Activated CD4-positive, alpha-beta T cell treated with anti-CD3 and anti-CD28 coated beads, Interleukin-2, amount 50 U/mL, for 16 hours (primary cell): ENCODE data around the gene SYTL1.

Source experiments
- DNase-seq: peaks from one replicate; pipeline ENCODE4 v3.0.0-alpha.2; 2020

Gene SYTL1

GRCh38 chr1:27348861-27349783, 7.3 kb downstream of the SYTL1 start:
- no peak for DNase-seq

- DNase-seq: no peak
Observed at GRCh38 chr1:27349784-27350662, 8.2 kb downstream of the SYTL1 start.

- no peak for DNase-seq
Observed at GRCh38 chr1:27350663-27351540, 9.1 kb downstream of the SYTL1 start.

- no peak for DNase-seq
Observed at GRCh38 chr1:27351541-27352107, 9.8 kb downstream of the SYTL1 start.

DNA sequence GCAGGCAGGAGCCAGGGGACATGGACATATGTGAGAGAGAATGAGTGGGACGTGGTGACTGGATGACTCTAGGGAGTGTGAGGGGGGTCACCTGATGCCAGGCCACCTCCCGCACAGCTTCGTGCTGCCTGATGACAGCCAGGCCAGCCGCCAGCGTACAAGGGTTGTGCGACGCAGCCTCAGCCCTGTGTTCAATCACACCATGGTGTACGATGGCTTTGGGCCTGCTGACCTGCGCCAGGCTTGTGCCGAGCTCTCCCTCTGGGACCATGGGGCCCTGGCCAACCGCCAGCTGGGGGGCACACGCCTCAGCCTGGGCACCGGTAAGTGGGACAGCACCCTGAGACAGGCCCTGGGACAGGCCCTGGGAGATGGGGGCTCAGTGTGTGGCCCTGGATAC, 11.3 kb downstream of the SYTL1 start:
- no peak for DNase-seq

GRCh38 chr1:27353629-27354028, 11.8 kb downstream of the SYTL1 start:
- DNase-seq: no peak

GRCh38 chr1:27355683-27356082, 13.9 kb downstream of the SYTL1 start:
- no peak for DNase-seq

- no peak for DNase-seq
Observed at GRCh38 chr1:27356277-27356618, 14.4 kb downstream of the SYTL1 start.

DNA sequence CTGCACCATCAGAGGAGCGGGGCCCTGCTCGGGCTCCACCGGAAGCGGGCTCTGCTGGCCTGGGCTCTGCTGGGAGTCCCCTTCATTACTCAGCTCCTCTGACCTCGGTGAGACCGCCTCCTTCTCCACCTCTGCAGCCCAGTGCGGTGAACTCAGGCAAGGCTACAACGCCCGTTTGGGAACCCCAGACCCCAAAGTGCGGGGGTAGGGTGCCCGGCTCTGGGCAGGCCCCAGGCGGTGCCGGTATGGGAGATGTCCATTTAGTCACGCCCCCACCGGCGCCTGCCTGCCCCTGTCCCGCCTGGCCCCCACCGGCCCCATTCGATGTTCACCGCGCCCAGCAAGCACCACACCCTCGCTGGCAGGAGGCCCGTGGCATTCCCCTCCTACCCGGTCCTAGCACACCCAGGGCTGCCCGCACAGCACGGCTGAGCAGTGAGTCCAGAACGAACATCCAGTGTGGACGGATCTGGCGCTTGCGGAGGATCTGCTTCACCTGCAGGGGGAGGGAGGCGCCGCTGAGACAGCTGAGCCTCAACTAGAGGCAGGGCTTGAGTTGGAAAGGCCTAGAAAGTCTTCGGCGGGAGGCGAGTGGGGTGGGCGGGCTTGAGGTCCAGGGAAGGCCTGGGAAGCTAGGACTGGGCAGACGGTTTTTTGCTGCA, 14.9 kb downstream of the SYTL1 start:
- DNase-seq: peak; percentile 52

DNA sequence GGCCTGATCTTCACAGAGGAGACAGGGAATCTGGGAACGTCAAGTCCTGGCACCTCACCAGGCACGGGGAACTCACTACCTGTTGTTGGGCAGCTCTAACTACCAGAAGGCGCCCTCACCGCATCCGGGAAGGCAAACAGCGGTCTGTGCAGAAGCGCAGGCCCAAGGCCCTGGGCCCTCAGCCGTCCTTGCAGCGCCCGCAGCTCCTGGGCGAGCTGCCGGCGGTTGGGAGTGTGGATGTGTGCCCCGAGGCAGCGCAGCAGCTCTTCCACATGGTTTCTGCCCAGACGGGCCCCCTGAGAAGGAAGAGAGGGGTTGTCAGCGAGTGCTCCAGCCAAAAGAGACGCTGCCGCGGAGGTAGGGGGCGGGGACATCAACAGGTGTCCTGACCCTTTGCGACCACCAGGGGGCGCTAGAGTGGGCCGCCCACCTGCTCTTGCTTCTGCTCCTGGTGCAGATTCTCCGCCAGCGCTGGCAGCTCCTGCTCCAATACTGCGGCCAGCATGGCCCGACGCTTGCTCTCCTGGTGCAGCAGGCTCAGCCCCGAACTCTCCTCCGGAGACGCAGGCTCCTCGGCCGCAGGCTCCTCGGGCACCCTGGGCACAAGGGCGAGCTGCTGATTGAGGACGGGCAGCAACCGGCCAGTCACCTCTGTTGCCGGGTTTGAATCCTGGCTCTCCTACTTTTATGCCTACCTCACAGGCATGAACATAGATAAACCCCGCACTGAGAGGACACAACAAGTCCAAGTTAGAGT, 15.6 kb downstream of the SYTL1 start:
- DNase-seq: peak; percentile 84

DNA sequence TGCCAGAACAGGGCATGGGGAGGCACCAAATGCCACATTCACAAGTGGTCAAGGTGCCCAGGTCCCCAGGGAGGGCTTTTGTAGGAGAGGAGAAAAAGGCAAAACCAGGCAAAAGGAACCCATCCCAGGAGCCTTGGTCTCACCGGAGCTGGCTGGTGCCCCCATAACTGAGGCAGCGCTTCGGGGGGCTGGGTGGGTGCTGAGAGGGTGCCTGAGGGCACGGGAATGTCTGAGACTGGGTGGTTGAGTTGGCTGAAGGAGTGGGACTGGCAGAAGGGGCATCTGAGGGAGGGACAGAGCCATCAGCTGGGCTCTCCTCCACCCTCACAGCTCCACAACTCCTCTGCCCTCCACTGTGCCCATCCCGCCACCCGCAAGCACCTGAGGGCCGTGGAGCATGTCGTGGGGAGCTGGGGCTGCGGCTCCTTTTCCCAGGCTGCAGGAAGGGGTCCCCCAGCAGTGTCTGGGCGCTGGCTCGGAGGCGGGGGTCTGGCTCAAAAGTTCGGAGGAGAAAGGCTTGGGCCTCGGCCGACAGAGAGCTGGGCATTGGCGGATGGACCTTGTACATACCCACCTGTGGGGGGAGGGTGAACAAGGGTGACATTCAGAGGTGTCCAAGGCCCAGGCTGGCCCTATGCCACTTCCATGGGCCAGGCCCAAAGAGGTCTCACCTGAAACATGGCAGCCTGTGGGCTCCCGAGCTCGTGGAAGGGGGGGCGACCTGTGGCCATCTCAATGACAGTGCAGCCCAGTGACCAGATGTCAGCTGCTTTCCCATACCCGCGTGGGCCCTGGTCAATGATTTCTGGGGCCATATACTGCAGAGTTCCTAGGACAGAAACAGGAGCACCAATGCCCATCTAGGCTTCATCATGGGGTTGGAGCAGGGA, 16.5 kb downstream of the SYTL1 start:
- no peak for DNase-seq

- DNase-seq: no peak
Observed at GRCh38 chr1:27358928-27359313, 17.1 kb downstream of the SYTL1 start.

DNA sequence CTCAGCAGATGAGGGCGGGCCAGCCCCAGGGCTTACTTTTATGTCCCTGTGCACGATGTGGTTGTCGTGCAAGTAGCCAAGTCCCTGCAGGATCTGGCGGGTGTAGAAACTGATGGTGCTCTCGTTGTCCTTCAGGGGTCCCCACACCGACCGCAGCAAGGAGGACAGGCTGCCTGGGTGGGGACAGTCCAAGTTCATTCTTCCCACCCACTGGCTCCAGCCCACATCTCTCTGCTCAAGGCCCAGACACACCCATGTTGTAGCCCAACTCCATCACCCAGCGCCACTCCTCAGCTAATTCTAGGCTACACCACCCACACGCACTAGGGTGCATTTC, 18.0 kb downstream of the SYTL1 start:
- no peak for DNase-seq

DNA sequence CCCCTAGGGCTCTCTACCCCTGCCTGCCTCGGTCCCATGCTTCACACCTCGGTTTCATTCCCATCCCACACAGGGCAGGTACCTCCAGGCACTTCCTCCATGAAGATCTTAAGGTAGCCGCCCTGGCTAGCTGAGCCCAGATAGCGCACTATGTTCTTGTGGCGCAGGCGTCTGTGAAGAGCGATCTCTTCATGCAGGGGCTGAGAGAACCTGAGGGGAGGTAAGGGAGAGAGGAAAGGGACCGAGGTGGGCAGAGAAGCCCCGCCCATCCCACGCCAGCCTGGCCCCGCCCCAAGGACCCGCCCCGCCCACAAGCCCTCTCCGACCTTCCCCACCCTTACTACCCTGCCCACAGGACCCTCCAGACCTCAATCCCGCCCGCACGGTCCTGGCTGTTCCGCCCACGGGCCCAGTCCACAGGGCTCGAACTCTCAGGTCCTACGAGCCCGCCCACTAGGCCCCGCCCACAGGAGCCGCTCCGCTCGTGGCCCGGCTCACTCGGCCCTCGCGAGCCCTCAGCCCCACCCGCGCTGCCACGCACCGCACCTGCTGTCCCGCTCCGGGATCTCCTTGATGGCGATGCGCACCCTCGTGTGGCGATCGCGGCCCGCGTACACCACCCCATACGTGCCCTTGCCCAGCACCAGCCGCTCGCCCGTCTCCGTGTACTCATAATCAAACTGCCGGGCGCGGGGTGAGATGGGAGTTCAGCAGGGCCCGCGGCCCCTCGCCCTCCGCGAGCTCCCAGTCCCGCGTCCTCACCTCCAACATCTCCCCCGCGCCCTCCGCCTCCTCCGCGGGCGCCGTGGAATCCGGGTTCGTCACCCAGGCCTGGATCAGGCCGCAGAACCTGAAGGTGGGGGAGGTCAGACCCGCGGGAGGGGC, 18.6 kb downstream of the SYTL1 start:
- DNase-seq: no peak

DNA sequence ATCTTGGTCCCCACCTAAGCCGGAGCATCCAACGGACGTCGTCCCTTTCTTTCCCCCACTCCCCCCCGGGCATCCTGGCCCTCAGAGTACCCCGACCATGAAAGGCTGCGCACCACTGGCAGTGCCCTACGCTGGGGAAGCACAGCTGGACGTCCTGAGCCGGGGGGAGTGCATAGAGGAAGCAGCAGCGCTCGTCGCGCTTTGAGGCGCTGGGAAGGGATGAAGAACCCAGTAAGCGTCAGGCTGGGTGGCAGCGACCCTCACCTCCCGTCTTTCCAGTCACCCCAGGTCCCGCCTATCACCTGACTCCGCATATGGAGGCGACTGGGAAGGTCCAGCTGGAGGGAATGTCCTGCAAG, 19.2 kb downstream of the SYTL1 start:
- no peak for DNase-seq

DNA sequence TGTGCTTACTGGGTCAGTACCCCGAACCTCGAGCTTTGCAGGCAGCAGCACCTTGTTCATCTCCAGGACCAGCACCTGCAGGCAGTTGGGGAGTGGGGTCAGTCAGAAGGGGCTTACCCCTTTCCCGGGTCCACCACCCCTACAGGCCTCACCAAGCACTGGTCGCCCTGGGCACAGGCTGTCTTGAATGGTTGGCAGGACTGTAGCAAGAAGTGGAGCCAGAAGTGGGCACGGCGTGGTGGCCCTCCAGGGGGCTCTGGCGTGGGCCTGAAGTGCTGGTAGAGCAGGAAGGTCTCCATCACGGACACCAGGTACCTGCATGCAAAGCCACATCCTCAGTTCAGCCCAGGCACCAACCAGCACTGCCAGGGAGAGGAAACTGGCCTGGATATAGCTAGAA, 19.7 kb downstream of the SYTL1 start:
- DNase-seq: no peak

GRCh38 chr1:27363766-27364695, 22.2 kb downstream of the SYTL1 start:
- DNase-seq: no peak

DNA sequence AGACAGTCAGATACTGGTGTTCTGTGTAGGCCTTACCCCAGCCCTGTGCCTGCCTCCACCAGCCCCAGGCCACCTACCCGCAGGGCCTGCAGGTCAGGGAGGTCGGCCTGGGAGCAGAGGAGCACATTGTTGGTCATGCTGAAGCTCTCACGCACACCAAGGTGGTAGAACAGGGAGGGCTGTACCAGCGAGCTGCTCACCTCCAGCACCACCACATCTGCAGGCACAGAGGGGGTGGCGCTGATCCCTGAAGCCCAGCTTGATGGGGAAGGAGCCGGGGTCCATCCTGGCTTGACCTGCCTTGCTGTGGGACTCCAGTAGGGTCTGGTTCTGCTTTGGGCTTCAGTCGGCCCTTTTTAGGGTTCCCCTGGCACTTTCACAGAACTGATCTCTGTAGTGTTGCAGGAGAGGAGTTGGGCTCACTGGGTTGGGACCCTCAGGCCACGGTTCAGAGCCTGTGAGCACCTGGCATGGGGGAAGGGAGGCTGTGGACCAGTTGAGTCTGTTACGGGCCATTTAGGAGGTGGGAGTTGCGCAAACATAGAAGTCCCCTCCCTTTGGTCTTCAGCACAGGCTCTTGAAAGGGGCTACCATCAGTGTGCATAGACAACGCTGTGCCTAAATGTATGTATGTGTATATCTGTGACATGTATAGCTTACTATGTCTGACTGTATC, 23.0 kb downstream of the SYTL1 start:
- no peak for DNase-seq
